Epithelial cell of esophagus (primary cell): ENCODE data around the gene PMF1.

Experiments used
- DNase-seq: peaks from one replicate; pipeline ENCODE4 v3.0.0; 2010; ENCODE audit warnings: low read depth
- H3K4me3 ChIP-seq: 2 replicates; pipeline ENCODE4 v1.5.1; 2011; ENCODE audit warnings: mild to moderate bottlenecking, low read length, control low read depth
- TF ChIP-seq, protein P1 (sequence below): IDR thresholded peaks from 2 replicates; pipeline ENCODE4 v1.5.1; 2011; ENCODE audit warnings: low read depth, mild to moderate bottlenecking, low read length, control low read depth, inconsistent platforms; ENCODE audit not compliant: insufficient read depth; ENCODE audit errors: missing control alignments

The PMF1 gene

DNA sequence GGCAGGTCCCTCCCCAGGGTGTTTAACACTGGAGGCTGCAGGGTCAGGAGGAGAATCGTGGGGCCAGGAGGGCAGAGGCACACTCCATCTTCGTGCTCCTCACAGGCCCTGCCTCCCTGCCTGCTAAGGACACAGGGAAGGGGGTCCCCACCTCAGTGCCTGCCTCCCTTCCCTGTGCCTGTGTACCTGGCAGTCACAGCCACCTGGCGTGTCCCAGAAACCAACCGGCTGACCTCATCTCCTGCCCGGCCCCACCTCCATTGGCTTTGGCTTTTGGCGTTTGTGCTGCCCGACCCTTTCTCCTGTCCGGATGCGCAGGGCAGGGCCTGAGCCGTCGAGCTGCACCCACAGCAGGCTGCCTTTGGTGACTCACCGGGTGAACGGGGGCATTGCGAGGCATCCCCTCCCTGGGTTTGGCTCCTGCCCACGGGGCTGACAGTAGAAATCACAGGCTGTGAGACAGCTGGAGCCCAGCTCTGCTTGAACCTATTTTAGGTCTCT lies 28.6 kb downstream of the PMF1 start:
- H3K4me3 ChIP-seq, result no peak overlapping the region
- TF ChIP-seq, protein P1, sequence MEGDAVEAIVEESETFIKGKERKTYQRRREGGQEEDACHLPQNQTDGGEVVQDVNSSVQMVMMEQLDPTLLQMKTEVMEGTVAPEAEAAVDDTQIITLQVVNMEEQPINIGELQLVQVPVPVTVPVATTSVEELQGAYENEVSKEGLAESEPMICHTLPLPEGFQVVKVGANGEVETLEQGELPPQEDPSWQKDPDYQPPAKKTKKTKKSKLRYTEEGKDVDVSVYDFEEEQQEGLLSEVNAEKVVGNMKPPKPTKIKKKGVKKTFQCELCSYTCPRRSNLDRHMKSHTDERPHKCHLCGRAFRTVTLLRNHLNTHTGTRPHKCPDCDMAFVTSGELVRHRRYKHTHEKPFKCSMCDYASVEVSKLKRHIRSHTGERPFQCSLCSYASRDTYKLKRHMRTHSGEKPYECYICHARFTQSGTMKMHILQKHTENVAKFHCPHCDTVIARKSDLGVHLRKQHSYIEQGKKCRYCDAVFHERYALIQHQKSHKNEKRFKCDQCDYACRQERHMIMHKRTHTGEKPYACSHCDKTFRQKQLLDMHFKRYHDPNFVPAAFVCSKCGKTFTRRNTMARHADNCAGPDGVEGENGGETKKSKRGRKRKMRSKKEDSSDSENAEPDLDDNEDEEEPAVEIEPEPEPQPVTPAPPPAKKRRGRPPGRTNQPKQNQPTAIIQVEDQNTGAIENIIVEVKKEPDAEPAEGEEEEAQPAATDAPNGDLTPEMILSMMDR, result no peak
- peak; percentile 62 for DNase-seq

DNA sequence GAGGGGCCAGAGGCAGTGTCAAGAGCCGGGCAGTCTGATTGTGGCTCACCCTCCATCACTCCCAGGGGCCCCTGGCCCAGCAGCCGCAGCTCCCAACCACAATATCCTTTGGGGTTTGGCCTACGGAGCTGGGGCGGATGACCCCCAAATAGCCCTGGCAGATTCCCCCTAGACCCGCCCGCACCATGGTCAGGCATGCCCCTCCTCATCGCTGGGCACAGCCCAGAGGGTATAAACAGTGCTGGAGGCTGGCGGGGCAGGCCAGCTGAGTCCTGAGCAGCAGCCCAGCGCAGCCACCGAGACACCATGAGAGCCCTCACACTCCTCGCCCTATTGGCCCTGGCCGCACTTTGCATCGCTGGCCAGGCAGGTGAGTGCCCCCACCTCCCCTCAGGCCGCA lies 29.1 kb downstream of the PMF1 start, which contains the start of gene BGLAP:
Gene BGLAP (plus strand): TSS at position 259 of the 400 bp plus-strand sequence. CDS start 48 bp downstream, at position 307.
- TF ChIP-seq, protein P1, result no peak
- no peak within 1 kb of the TSS for H3K4me3 ChIP-seq
- no peak for DNase-seq

DNA sequence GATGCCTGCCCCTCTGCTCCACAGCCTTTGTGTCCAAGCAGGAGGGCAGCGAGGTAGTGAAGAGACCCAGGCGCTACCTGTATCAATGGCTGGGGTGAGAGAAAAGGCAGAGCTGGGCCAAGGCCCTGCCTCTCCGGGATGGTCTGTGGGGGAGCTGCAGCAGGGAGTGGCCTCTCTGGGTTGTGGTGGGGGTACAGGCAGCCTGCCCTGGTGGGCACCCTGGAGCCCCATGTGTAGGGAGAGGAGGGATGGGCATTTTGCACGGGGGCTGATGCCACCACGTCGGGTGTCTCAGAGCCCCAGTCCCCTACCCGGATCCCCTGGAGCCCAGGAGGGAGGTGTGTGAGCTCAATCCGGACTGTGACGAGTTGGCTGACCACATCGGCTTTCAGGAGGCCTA lies 29.9 kb downstream of the PMF1 start:
- TF ChIP-seq, protein P1, result no peak
- no peak for DNase-seq

DNA sequence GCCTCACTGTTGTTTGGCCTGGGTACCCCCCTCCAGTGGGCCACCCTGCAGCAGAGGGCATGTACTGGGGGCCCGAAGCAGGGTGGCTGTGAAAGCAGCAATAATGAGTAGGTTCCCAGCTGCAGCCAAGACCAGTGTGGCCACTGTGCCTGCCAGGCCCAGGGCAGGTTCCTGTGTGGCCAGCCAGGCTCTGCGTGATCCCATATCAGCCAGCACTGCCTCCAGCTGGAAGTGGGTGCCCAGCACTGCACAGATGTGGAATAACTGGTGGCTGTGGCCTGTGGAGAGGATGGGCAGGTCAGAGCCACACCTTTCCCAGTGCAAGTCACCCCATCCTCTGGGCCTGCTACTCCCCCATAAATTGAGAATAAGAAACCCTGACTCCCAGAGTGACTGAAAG lies 31.3 kb downstream of the PMF1 start:
- no peak overlapping the region for H3K4me3 ChIP-seq
- no peak for DNase-seq
- TF ChIP-seq, protein P1, result no peak

More for the DNA sequence above, 29.9 kb downstream of the PMF1 start:
- H3K4me3 ChIP-seq, result no peak overlapping the region

DNA sequence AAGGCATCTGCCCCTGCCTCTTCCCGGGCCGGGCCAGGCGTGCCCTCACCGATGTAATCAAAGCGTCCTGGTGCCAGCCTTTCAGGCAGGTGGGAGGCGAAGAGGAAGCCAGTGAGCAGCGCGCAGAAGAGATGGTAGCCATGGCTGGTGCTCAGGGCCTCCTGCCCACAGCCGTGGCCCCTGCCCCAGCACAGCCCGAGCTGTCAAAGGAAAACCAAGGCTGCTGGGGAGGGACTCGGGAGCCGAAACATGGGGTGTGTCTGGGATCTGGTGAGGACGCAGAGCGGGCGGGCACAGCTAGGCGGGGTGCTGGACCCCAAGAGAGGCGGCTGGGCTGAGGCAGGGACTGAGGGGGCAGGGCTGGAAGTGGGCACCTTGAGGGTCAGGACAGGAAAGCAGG lies 31.9 kb downstream of the PMF1 start:
- DNase-seq, result no peak
- no peak overlapping the region for H3K4me3 ChIP-seq
- TF ChIP-seq, protein P1, result no peak

DNA sequence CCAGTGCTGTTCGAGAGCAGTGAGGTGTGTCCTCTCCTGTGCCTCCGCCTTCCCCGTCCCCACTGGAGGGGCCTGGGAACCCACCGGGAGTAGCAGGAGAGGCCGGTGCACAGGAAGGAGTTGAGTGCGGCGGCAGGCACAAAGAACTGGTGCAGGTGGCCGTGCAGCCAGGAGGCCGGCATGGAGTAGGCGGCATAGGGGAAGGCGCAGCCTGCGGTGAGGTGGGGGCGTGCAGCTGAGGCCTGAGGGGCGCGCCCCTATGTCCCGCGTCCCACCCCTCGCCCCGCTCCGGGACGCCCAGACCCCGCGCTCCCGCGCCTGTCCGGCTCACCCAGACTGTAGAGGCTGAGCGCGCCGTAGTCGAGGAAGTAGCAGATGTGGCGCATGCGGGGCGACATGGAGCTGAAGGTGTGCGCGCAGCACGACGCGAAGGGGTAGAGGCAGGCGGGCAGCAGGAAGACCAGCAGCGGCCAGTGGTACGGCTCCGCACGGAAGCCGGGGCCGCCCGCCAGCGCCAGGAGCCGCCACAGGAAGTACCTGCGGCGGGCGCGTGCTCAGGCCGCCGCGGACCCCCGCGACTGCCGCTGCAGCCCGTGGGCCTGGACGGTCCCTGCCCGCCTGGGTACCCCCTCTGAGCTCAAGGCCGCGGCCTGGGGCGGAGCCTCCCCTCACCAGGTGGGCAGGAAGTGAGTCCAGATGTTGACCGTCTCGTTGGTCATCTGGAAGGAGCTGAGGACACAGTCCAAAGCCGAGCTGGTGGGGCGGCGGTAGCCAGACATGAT lies 32.8 kb downstream of the PMF1 start:
- peak overlapping the region; percentile 3 for H3K4me3 ChIP-seq
- peak; percentile 44 for DNase-seq
- TF ChIP-seq, protein P1, result no peak

DNA sequence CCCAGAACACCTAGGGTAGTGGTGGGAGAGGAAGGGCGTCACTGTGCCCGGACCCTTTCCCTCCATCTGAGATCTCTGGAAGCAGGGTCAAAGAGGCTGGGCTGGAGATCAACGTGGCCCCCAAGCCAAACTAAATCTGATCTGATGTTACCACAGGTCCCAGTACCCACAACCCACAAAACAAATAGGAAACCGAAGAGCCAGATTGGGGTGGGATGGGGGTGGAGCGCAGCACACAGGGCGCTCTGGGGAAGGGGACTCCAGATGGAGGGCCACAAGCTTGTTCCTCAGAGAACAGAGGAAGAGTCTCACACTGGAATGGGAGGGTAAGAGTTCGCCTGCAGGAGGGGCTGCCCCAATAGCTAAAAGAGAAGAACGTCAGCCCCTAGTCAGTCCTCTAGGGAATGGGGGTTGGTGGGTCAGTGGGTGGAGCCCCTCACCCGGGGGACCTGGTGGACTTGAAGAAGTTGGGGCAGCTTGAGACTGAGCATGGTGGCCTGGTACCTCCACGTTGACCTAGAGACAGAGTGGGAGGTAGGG lies 33.5 kb downstream of the PMF1 start:
- DNase-seq, result no peak
- no peak overlapping the region for H3K4me3 ChIP-seq
- TF ChIP-seq, protein P1, result no peak
